Neuronal stem cell (in vitro differentiated cells): ENCODE data around the gene SH2D3A.
"Not testable (repeated sequence)": the region's sequence is repeated elsewhere in the genome, so short reads cannot be mapped to it uniquely, and the experiment has no call there.

ENCODE experiments used
- DNase-seq: peaks from one replicate; pipeline ENCODE4 v3.0.0-alpha.2; 2013; ENCODE audit warnings: low spot score
- H2AFZ ChIP-seq: one replicate; pipeline ENCODE4 v1.6.1; 2013; ENCODE audit warnings: mild to moderate bottlenecking, low read length, inconsistent platforms
- H2AK5ac ChIP-seq: 2 replicates; pipeline ENCODE4 v1.6.1; 2013; ENCODE audit warnings: low read depth, mild to moderate bottlenecking, inconsistent platforms, low read length, moderate library complexity, mixed read lengths
- H2BK120ac ChIP-seq: 2 replicates; pipeline ENCODE4 v1.6.1; 2013; ENCODE audit warnings: low read depth, mild to moderate bottlenecking, inconsistent platforms, low read length, moderate library complexity, mixed read lengths
- H2BK12ac ChIP-seq: one replicate; pipeline ENCODE4 v1.6.1; 2013; ENCODE audit warnings: low read length, inconsistent platforms
- H2BK15ac ChIP-seq: 2 replicates; pipeline ENCODE4 v1.6.1; 2013; ENCODE audit warnings: mild to moderate bottlenecking, low read length, inconsistent platforms, mixed read lengths
- H2BK5ac ChIP-seq: one replicate; pipeline ENCODE4 v1.6.1; 2013; ENCODE audit warnings: inconsistent platforms, mild to moderate bottlenecking, low read length, moderate library complexity
- H3K14ac ChIP-seq: one replicate; pipeline ENCODE4 v1.6.1; 2013; ENCODE audit warnings: low read length, inconsistent platforms
- H3K18ac ChIP-seq: 2 replicates; pipeline ENCODE4 v1.6.1; 2013; ENCODE audit warnings: low read length, inconsistent platforms
- H3K23ac ChIP-seq: 2 replicates; pipeline ENCODE4 v1.6.1; 2013; ENCODE audit warnings: low read depth, mild to moderate bottlenecking, mixed read lengths, low read length, inconsistent platforms; ENCODE audit not compliant: poor library complexity
- H3K27ac ChIP-seq: replicated peaks from 3 replicates; pipeline ENCODE4 v1.5.1; 2013; ENCODE audit warnings: low read length, inconsistent platforms
- H3K27me3 ChIP-seq, 3 experiments: 2 replicates each; pipeline ENCODE4 v1.6.1; 2013; ENCODE audit warnings: low read length in 3 of 3, mild to moderate bottlenecking in 2 of 3, inconsistent platforms in 1 of 3, low read depth in 1 of 3, mixed read lengths in 1 of 3, moderate library complexity in 1 of 3; ENCODE audit not compliant: control insufficient read depth in 3 of 3, insufficient read depth in 3 of 3
- H3K36me3 ChIP-seq, 2 donors: replicated peaks in 1 of 2; 2 replicates each; pipeline ENCODE4 v1.6.1; 2013; ENCODE audit warnings: low read length in 2 of 2; ENCODE audit not compliant: control insufficient read depth in 2 of 2, insufficient read depth in 2 of 2
- H3K4ac ChIP-seq: 2 replicates; pipeline ENCODE4 v1.6.1; 2013; ENCODE audit warnings: inconsistent platforms, mild to moderate bottlenecking, low read length, moderate library complexity
- H3K4me1 ChIP-seq, 2 donors: 1 replicate in 1 of 2; 2 replicates in 1 of 2; pipeline ENCODE4 v1.6.1; 2013; ENCODE audit warnings: low read length in 2 of 2, low read depth in 1 of 2; ENCODE audit not compliant: control insufficient read depth in 2 of 2, insufficient read depth in 1 of 2
- H3K4me2 ChIP-seq: one replicate; pipeline ENCODE4 v1.6.1; 2013; ENCODE audit warnings: mild to moderate bottlenecking, low read length, inconsistent platforms; ENCODE audit not compliant: insufficient read depth, poor library complexity, severe bottlenecking
- H3K4me3 ChIP-seq, 2 donors: 2 replicates each; pipeline ENCODE4 v1.5.1; 2013; ENCODE audit warnings: low read length in 2 of 2, mild to moderate bottlenecking in 2 of 2, inconsistent platforms in 1 of 2, moderate library complexity in 1 of 2
- H3K79me1 ChIP-seq: one replicate; pipeline ENCODE4 v1.6.1; 2013; ENCODE audit warnings: low read depth, mild to moderate bottlenecking, inconsistent platforms, low read length, moderate library complexity
- H3K9ac ChIP-seq: one replicate; pipeline ENCODE4 v1.6.1; 2013; ENCODE audit warnings: mild to moderate bottlenecking, low read depth, low read length, inconsistent platforms; ENCODE audit not compliant: poor library complexity
- H3K9me3 ChIP-seq, 2 donors: replicated peaks in 1 of 2; 2 replicates each; pipeline versions ENCODE3 to v1.6.1; 2013; ENCODE audit warnings: low read length in 2 of 2, mild to moderate bottlenecking in 2 of 2, inconsistent platforms in 1 of 2, low read depth in 1 of 2, mixed read lengths in 1 of 2, moderate library complexity in 1 of 2; ENCODE audit not compliant: control insufficient read depth in 2 of 2, insufficient read depth in 1 of 2
- H4K8ac ChIP-seq: one replicate; pipeline ENCODE4 v1.6.1; 2013; ENCODE audit warnings: low read depth, mild to moderate bottlenecking, inconsistent platforms, low read length, moderate library complexity
- H4K91ac ChIP-seq: one replicate; pipeline ENCODE4 v1.6.1; 2013; ENCODE audit warnings: low read length, low read depth, mild to moderate bottlenecking, inconsistent platforms; ENCODE audit not compliant: poor library complexity
- WGBS, 2 donors: extraction: QIAGEN DNeasy Blood & Tissue Kit; methylation state at CpG; one replicate each; pipeline ENCODE4 v1.1.7; 2013; ENCODE audit warnings: missing lambda C conversion rate in 2 of 2, mixed read lengths in 1 of 2; ENCODE audit not compliant: insufficient read length in 2 of 2, insufficient replicate concordance in 1 of 2; ENCODE audit errors: extremely low coverage in 2 of 2; 5-methylcytosine and 5-hydroxymethylcytosine counted together

The SH2D3A gene

GRCh38 chr19:6710273-6711077 lies 56.8 kb downstream of the SH2D3A start:
- peak overlapping the region; percentile 63 for H2BK15ac ChIP-seq
- 100% methylated on average over 1 of the region's 30 CpGs; no CpG with 5 or more reads in 1 of the 2 donors for WGBS, 2 donors
- H3K23ac ChIP-seq = peak overlapping the region; percentile 44
- H2BK12ac ChIP-seq = no peak overlapping the region
- no peak overlapping the region for H4K8ac ChIP-seq
- no peak overlapping the region for H3K4ac ChIP-seq
- peak overlapping the region; percentile 81 for H2AK5ac ChIP-seq
- no peak overlapping the region for H3K4me2 ChIP-seq
- H3K79me1 ChIP-seq = no peaks in the 10 kb centered on the region
- peaks cover 0 to 4% of the 10 kb centered on the region in 2 donors for H3K9me3 ChIP-seq
- no peaks in the 10 kb centered on the region for H3K36me3 ChIP-seq
- no peak overlapping the region for H3K9ac ChIP-seq
- no peaks in the 10 kb centered on the region for H3K4me1 ChIP-seq
- H3K14ac ChIP-seq = no peak overlapping the region
- H2AFZ ChIP-seq = peak overlapping the region; percentile 29
- H3K18ac ChIP-seq = peak overlapping the region; percentile 11
- no peak overlapping the region for H2BK120ac ChIP-seq
- H3K4me3 ChIP-seq = no peak overlapping the region
- no peak for DNase-seq
- H2BK5ac ChIP-seq = no peak overlapping the region
- peaks cover 0 to 41% (median 28%) of the 10 kb centered on the region in 3 experiments for H3K27me3 ChIP-seq
- no peak overlapping the region for H3K27ac ChIP-seq
- no peak overlapping the region for H4K91ac ChIP-seq

- H3K4ac ChIP-seq = no peak overlapping the region
- H2BK5ac ChIP-seq = no peak overlapping the region
- H4K8ac ChIP-seq = no peak overlapping the region
- H3K9ac ChIP-seq = no peak overlapping the region
- no peaks in the 10 kb centered on the region for H3K36me3 ChIP-seq
- WGBS, 2 donors = no CpG with 5 or more reads among the region's 14 CpGs
- H3K79me1 ChIP-seq = no peaks in the 10 kb centered on the region
- DNase-seq = no peak
- H3K18ac ChIP-seq = no peak overlapping the region
- H4K91ac ChIP-seq = no peak overlapping the region
- no peak overlapping the region for H3K4me2 ChIP-seq
- H2BK12ac ChIP-seq = no peak overlapping the region
- no peak overlapping the region for H2BK15ac ChIP-seq
- no peaks in the 10 kb centered on the region for H3K4me1 ChIP-seq
- H3K27ac ChIP-seq = no peak overlapping the region
- no peak overlapping the region for H3K4me3 ChIP-seq
- peaks cover 0 to 41% (median 28%) of the 10 kb centered on the region in 3 experiments for H3K27me3 ChIP-seq
- peaks cover 0 to 4% of the 10 kb centered on the region in 2 donors for H3K9me3 ChIP-seq
- H3K14ac ChIP-seq = no peak overlapping the region
- no peak overlapping the region for H2BK120ac ChIP-seq
- peak overlapping the region; percentile 75 for H3K23ac ChIP-seq
- peak overlapping the region; percentile 17 for H2AFZ ChIP-seq
- peak overlapping the region; percentile 60 for H2AK5ac ChIP-seq
Observed at GRCh38 chr19:6709549-6709948, 57.7 kb downstream of the SH2D3A start.

- WGBS, 2 donors = no CpG with 5 or more reads among the region's 12 CpGs
Observed at GRCh38 chr19:6708913-6709312, 58.3 kb downstream of the SH2D3A start.

GRCh38 chr19:6708346-6708745 lies 58.9 kb downstream of the SH2D3A start:
- WGBS, 2 donors = no CpG with 5 or more reads among the region's 3 CpGs
- Histone ChIP-seq H2BK12ac (no peak overlapping the region), H3K4me3 (no peak overlapping the region), H3K4me2 (no peak overlapping the region), H3K36me3 (no peaks in the 10 kb centered on the region), H3K79me1 (no peaks in the 10 kb centered on the region), H3K14ac (no peak overlapping the region), H2BK120ac (no peak overlapping the region), H3K4me1 (no peaks in the 10 kb centered on the region), H4K91ac (no peak overlapping the region), H4K8ac (no peak overlapping the region), H2AK5ac (no peak overlapping the region), H3K9me3 (peaks cover 0 to 4% of the 10 kb centered on the region in 2 donors), H2AFZ (no peak overlapping the region), H2BK5ac (no peak overlapping the region), H3K18ac (no peak overlapping the region), H3K23ac (no peak overlapping the region), H3K27ac (no peak overlapping the region), H3K9ac (no peak overlapping the region), H3K27me3 (peaks cover 0 to 41% (median 28%) of the 10 kb centered on the region in 3 experiments), H3K4ac (no peak overlapping the region), H2BK15ac (no peak overlapping the region)
- no peak for DNase-seq

More at GRCh38 chr19:6708913-6709312, 58.3 kb downstream of the SH2D3A start:
- not testable (repeated sequence) for H3K9me3 ChIP-seq, H2BK5ac ChIP-seq, H3K27ac ChIP-seq, H3K4me2 ChIP-seq, H3K4ac ChIP-seq, H2AFZ ChIP-seq, H2BK15ac ChIP-seq, H3K4me1 ChIP-seq, H4K8ac ChIP-seq, H3K9ac ChIP-seq, H3K4me3 ChIP-seq, H3K18ac ChIP-seq, H3K23ac ChIP-seq, H3K36me3 ChIP-seq, H2BK12ac ChIP-seq, H2AK5ac ChIP-seq, H3K14ac ChIP-seq, H2BK120ac ChIP-seq, H4K91ac ChIP-seq, DNase-seq, H3K79me1 ChIP-seq
- H3K27me3 ChIP-seq = peaks cover 0 to 41% (median 28%) of the 10 kb centered on the region in 3 experiments
